Prostate gland (tissue), 2 donors: Measurements from ENCODE around the gene EML4.

Source experiments
- POLR2A ChIP-seq: fragments of 450-650 bp; IDR thresholded peaks from one replicate; pipeline ENCODE4 v1.6.1; 2016; ENCODE audit warnings: antibody characterized with exemption, mild to moderate bottlenecking
- POLR2AphosphoS5 ChIP-seq: sonication (generic); formaldehyde crosslinking; IDR thresholded peaks from one replicate; pipeline ENCODE4 v1.6.1; 2017; ENCODE audit warnings: antibody characterized with exemption
- TF ChIP-seq, protein P1 (sequence below), 4 experiments: fragments of 200-600 bp in 2 of 4; fragments of 450-650 bp in 2 of 4; sonication (generic) in 2 of 4; IDR thresholded peaks; 1 replicate in 3 of 4; 2 replicates in 1 of 4; pipeline ENCODE4 v1.5.1; 2016 to 2019; ENCODE audit warnings: antibody characterized with exemption in 4 of 4, mild to moderate bottlenecking in 2 of 4, moderate library complexity in 2 of 4

DNA sequence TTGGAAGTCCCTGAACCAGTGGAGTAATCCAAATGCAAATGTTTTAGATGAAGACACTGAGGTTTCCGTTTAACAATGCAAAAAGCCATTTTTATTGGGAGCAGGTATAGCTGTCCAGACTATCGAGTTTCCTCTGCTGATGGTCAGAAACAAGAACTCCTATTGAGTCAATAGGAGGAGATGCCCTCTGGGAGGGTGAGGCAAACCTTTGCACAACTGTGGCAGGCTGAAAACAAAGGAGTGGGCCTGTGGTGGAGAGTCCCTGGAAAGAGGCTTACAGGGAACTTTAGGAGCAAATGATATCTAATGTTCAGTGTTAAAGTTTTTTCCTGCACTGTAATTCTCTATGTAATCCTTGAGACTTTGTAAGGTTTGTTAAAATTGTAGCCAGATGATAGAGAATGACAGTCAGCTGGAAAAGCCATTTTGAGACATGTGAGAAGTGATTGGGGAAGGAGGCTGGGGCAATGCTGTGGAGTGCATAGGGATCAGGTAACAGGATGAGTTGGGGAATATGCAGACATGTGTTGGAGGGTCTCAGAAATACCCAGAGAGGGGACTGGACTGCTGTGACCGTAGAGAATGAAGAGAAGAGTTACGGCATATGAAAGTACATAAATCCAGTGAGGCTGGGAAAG, 15.1 kb upstream of the EML4 start:
- no peak for TF ChIP-seq POLR2AphosphoS5
- TF ChIP-seq, protein P1, sequence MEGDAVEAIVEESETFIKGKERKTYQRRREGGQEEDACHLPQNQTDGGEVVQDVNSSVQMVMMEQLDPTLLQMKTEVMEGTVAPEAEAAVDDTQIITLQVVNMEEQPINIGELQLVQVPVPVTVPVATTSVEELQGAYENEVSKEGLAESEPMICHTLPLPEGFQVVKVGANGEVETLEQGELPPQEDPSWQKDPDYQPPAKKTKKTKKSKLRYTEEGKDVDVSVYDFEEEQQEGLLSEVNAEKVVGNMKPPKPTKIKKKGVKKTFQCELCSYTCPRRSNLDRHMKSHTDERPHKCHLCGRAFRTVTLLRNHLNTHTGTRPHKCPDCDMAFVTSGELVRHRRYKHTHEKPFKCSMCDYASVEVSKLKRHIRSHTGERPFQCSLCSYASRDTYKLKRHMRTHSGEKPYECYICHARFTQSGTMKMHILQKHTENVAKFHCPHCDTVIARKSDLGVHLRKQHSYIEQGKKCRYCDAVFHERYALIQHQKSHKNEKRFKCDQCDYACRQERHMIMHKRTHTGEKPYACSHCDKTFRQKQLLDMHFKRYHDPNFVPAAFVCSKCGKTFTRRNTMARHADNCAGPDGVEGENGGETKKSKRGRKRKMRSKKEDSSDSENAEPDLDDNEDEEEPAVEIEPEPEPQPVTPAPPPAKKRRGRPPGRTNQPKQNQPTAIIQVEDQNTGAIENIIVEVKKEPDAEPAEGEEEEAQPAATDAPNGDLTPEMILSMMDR (IDR thresholded peaks at IDR 0.05) = no peak
- TF ChIP-seq POLR2A = no peak
